SW480 (cell line): ENCODE measurements around the gene BARX2.

Experiments
- DNase-seq: peaks from one replicate; pipeline ENCODE4 v3.0.0-alpha.2; 2016; ENCODE audit warnings: low spot score

The BARX2 gene

DNA sequence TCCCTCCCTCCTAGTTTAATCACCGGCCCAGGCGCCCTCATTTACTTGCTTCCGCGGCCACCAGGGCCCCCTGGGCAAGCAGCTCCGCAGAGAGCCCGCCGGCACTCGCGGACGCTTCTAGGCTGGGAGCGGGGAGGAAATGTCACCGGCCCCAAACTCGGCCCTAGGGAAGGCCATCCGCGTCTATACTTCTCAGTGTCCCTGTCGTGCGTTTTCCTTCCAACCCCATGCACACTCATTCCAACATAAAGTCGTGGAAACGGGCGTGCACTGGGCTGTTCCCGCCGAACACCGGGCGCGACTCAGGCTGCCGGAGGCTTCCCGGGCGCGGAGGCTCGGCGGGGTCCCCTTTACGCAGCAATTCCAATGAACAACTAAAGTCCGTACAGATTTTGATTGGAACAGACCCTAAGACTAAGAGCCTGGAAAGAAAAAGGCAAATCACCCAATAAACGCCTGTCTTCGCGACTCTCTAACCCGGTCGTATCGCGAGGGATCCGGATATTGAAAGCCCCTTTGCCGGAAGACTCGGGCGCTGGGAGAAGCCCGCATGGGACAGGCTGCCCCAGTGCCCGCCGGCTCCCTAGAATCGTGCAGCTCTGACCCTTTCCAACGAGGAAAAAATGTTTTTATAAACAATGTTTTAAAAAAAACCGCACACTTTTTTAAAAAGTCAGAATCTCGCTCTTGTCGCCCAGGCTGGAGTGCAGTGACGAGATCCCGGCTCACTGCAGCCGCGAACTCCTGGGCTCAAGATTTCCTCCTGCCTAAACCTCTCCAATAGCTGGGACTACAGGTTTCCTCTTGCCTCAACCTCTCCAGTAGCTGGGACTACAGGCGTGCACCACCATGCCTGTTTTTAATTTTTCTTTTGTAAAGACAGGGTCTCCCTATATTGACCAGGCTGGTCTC is 1.3 kb upstream of the BARX2 start:
- peak; percentile 35 for DNase-seq

DNA sequence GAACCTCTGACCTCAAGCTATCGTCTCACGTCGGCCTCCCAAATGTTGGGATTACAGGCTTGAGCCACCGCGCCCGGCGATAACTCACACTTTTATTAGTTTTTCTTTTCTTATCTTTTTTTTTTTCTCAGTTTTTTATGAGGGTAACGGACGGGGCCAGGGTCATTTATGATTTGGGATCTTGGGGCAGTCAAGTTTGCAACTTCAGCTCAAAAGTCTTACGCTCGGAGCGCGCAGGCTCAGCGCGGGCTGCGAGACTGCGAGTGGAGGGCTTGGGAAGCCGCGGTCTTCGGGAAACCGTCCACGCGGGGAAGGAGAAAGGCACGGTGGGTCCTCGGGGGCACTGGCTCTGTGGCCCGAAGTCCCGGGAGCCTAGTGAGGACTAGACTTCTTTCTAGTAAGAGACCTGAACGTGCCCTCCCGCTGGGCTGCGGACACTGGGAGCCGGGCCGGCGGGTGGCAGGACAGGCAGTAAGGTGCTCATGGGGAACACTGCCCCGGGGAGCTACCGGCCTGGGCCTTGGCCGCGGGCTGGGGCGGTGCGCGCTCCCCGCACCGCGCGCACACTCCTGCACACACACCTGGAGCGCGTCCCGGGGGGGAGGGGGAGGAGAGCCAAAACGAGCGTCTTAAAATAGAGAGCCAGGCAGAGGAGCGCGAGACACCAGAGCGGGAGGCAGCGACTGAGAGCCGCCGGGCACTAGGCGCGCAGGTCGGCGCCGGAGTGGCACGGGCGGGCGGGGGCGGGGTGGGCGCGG is 476 bp upstream of the BARX2 start:
- DNase-seq = peak; percentile 77

DNA sequence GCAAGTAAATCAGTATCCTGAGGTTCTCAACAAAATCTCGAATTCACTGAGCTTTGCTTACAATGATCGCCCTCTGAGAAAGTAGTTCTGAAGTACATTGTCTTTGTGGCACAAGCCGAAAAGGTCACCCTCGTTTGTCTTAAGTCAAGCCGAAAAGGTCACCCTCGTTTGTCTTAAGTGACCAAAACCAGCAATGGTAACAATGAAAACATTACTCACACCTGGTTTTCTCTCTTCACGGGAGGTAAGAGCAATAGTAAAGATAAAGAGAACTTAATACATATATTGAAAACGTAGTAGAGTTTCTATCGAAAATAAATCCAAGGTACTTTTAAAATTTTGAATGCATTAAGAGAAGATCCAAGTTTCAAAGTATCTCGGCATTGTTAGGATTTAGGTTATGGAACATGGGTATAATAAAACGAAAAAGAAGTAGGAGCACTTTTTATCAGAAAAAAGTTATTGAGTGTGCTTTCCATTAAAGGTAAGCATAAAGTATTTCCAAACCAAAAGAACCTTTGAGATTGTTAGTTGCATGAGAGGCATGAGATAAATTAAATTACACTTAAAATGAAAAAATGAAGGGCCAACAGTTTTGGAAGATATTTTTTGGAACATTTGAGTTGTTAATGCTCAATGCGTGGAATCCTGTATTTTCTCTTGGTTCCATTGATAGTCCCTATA is 1.2 kb downstream of the BARX2 start:
- no peak for DNase-seq

DNA sequence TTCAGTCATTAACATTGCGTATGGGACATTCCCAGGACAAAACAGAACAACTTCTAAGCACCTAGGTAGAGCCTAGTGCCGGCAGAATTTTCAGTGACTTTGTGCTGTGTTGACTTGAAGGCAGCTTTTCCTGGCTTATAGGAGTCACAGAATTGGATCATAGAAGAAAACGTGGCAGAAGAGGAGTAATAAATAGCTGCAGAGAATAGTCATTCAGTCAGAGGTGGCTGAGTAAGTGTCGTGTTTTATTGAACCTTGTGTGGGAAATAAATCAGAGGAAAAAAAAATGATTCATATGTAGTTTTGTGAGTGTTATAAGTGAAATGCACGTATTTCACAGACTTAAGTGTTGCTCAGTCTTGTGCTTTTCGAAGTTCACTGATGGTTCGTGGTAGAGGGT is 2.1 kb downstream of the BARX2 start:
- no peak for DNase-seq

DNA sequence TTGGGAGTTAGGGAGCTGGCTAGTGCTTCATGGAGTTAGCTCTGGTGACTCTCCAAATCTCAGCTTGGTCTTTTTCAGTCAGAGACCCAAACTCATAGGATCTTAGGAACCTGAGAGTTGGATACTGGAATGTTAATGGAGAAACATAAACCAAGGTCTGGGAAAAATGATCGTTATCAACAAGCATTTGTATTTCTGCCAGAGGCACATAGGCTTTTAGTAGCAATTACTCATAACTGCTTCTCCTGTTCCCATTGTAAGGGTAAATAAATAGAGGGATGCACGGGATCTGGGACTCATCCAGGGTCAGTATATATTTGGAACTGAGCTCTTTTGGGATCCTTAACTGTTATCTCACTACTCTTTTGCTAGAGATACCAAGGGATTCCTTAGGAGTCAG is 4.8 kb downstream of the BARX2 start:
- no peak for DNase-seq

DNA sequence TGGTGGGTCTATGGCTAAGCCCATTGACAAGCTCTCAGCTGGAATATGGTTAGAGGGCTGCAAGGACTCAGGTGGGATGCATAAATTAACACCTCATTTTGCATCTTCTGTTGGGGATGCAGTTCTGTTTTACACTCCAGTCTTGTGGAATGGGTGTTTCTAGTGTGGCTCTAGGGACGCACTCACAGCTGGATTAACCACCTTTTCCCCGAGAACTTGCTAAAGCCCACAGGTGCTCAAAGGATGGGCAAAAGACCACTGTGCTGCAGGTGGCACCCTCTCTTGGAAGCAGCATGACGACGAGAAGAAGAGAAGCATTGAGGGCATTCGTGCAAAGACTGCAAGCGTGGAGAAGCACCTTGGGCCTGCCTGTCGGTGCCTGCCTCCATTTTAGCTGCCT is 6.9 kb downstream of the BARX2 start:
- DNase-seq = no peak

DNA sequence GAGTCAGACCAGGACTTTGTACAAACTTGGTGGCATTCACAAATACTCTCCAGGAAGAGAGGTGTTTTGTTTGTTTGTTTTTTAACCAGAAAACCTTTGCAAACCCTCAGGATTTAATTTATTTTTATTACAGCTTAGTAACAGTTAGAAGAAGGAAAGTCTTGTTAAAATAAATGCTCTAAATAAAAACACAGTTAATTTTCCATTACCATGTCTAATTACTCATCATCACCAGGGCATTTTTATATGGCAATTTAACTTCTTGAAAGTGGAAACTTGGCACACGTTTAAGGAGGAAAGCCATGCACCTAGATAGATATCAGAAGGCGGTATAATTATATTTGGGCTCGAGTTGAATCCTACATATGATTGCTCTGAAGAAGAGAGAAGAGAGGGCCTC is 7.4 kb downstream of the BARX2 start:
- DNase-seq = no peak

DNA sequence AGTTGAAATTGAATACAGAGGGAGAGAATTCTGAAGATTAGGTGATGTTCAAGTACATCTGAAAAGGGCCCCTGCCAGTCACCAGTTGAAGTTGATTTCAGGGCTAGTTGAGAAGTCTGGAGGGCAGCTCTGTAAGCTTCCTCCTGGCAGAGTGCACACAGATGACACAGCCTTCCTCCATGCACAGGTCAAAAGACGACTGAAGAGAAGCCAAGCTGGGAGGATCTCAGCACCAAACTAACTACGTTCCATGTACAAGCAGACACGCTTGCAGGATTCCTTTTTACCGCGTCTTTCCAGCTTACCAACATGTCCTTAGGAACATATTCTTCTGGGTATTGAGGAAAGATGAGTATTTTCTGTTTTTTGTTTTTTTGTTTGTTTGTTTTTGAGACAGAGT is 7.9 kb downstream of the BARX2 start:
- DNase-seq = no peak

DNA sequence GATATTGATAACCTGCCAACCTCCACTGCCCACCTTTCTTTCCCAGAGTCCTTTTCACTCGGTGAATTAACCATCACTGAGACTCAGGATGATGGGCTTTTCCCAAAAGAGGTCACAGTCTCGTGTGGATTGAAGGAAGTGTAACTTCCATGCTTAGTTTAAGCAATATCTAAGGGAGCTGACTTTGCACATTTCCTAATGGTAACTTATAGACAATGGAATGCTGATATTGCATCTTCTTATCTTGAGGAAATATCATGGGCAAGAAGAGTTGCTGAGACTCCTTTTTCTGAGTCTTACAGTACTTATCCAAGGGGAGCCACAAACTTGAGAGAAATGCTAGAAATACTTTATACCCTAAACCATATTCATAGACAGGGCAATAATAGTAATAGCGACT is 8.8 kb downstream of the BARX2 start:
- DNase-seq = no peak

DNA sequence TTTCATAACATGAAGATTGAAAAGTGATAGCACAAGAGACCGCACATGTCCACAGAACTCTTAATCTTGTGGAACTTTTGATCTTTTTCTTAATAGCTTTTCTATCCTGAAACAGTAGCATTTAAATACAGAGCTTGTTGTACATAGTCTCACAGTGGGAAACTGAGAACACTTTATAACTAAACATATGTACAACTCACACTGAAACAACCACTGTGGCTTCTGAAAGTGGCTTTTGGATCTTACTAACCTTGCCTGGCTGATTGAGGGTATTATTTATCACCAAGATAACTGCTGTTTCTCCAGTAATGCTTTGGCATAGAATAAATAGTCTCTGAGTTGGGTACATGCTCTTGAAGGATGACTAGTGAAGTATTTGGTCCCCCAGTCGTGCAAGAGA is 10.2 kb downstream of the BARX2 start:
- no peak for DNase-seq

DNA sequence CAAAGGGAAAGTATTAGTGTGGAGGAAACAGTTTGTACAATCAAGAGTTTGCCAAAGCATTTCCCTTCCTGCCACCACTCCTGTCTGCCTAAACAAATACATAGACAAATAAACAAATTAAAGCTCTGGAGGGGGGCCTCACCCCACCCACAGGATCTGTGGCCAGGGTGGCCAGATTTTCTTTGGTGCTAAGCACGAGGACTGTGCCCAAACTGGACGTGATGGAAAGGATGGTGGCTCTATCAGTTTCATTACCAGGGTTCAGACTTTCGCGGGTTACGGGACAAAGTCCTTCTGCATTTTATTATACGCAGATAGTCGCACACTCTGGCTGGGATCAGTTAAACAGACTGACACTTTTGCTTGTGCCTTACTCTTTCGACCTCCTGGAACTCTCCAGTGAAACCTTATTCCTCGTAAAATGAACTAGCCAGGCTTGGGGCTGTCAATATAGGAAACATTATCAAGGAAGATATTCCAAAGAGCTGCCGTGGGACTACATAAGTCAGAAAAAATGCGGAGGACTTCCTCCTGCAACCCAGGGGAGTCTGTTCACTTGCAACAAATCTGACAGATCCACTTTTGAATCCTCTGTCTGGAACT is 11.2 kb downstream of the BARX2 start:
- DNase-seq = peak; percentile 20

DNA sequence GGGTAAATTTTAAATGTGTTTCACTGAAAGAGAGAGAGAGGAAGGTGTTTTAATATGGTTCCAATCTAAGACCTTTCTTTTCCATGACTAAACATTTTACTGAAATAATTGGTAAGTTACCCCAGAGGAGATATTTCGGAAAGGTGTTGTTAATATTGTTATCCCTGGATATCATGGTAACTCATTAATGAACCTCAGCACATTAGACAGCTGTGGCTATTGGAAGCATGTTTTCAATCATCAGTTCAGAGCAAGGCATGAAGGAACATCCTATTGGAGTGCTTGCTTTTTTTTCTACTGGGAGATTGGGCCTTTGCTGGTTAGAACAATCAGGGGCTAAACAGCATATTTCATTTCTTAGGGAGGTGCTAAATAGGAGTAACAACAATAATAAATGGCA is 11.8 kb downstream of the BARX2 start:
- no peak for DNase-seq

DNA sequence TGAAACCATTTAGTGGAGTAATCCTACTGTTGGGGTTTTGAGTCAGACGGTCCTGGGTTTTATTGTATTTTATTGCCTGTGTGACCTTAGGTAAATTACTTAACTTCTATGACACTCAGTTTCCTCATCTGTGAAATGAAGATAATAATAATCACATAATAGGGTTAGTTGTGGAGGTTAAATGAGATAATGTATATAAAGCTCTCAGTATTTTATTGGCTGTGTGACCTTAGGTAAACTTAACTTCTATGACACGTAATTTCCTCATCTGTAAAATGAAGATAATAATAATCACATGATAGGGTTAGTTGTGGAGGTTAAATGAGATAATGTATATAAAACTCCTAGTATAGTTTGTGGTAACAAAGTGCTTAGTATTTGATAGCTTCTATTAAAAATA is 13.2 kb downstream of the BARX2 start:
- no peak for DNase-seq

DNA sequence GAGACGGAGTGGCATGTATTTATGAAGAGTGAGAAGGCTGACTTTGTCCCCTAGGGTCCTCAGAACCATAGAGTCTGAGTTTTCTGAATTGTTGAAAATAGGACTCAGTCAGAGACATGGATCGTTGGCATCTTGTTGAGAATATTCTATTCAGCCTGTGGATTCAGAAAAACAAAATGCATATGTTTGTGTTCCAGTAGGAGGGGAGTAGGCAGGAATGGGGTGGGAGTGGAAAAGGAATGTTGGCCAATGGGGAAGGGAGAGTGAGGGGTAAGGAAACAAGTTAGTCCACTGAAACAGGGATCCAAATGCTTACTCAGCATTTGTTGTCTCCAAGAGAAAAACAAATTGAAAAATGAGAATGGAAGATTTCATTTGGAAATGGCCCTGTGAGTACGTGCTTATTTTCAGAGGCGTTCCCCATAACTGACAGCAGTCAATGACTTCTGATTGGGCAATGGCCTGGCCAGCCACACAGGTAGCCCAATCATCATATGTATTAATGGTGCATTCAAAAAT is 14.7 kb downstream of the BARX2 start:
- DNase-seq = no peak

DNA sequence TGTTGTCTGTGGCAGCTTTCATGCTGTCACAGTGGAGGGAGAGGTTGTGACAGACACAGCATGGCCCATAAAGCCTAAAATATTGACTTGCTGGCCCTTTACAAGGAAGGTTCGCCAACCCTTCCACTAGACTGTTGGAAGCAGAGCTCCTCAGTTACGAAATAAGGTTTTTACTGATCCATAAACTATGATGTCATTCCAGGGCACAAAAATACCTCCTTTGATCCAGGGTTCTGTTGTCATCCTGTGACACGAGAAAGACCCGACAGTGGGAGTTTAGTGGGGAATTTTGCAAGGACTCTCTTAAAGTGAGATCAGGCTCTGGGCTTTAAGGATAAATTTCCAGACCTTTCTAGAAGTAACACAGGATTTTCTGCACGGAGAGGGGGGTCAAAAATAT is 15.7 kb downstream of the BARX2 start:
- no peak for DNase-seq

DNA sequence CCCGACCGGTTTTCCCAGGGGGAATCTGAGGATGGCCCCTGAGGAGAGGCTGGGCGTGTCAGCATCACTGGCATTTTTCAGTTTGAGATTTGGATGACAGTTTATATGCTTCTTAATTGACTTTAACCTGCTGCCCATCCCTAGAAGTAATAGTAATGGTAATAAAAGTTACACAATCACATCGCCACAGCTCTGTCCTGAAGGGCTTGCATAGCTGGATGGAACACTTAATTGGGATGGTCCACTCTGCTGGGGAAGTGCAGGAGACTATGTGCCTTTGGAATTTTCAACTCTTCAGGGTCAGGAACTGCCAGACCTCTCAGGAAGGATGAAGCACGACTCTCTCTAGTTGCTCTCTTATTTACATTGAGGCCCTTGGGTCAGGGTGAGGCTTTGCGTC is 16.2 kb downstream of the BARX2 start:
- DNase-seq = no peak

DNA sequence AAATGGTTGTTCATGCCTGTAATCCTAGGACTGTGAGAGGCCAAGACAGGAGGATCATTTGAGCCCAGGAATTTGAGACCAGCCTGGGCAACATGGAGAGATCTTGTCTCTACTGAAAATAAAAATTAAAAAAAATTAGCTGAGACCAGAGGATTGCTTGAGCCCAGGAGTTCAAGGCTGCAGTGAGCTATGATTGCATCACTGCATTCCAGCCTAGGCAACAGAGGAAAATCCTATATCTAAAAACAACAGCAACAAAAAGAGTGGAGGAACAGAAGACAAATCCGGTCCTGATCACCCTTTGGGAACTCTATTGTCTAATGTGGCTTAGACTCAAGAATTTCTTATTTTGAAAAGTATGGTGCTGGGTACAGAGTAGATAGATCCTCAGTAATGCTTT is 17.3 kb downstream of the BARX2 start:
- no peak for DNase-seq

DNA sequence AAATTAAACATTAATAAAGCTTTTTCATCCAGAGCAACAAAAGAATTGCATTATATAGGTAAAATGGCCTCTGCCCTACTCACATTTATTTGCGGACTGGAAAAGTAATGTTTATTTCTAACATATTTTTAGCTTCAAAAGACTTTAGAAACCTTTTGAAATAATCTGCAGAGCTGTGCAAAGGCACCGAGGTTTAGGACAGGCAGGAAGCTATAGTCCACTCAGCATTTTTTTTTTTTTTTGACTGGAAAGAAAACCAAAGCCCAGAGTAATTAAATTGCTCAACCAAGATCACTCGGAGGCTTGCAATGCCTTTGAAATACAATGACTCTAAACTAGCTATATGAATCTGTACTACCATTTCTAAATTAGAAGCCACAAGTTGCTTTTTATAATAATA is 19.1 kb downstream of the BARX2 start:
- DNase-seq = no peak

DNA sequence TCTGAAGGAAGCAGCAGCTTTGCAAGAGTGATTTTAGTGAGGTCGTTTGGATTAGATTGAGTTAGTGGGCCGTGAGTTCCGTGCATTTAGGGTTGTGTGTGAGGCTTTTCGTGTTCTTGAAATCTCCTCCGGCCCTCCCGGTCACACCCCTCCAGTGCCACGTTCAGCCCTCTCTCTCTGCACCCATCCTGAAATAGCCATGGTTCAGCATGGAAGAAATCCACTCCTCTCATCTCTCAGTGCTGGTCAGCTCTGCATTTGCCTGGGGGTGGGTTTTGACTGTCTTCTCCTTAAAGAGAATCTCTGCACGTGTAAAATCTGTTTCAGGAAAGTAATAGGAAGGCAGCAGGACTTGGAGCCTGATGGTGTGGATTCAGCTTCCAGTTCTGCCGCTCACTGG is 19.8 kb downstream of the BARX2 start:
- no peak for DNase-seq

DNA sequence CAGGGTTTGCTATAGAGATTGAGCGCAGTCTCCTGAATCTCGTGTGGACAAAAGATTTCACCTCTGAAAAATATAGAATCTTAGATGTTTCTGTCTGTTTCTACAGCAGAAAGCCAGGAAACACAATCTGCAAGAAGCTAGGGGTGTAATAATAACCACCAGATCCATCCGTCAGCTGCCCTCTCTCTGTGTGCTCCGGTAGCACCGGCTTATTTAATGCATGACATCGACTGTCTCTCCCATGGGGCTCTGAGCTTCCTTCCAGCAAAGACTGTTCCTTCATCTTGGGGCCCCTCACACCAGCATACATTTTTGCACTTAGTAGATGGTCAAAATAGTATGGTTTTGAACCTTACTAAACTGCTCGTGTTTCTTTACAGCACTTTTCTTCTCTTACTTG is 20.2 kb downstream of the BARX2 start:
- DNase-seq = no peak

DNA sequence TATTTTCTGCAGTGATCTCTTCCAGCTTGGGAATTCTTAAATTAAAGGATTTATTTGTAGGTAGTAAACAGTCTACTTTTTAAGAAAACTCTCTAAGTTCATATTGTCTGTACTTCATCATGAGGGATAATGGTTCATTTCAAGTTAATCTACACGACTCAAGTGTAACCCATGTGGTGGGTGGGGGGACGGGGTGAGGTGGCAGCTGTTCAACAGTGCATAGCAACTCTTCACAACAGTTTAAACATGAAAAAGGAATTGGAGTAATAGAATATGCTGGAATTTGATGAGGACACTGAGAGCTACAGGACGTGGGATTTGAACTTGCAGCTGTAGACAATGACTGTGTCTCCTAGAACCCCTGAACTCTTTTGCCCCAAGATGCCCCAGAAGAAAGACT is 20.8 kb downstream of the BARX2 start:
- DNase-seq = no peak
